Calu3 (cell line): ENCODE data around the gene PDC. TPM values are rescaled to one million over a fixed set of nuclear protein-coding genes. Genes with fewer than 3 reads are reported as not detected.
"Not testable (repeated sequence)": the region's sequence is repeated elsewhere in the genome, so short reads cannot be mapped to it uniquely, and the experiment has no call there.

Source experiments
- BruUV-seq: library from RNA; stranded (reverse); fragments of 400-500 nt; replicated peaks from 2 replicates; lab custom pipeline; 2021; lab: Mats Ljungman, UMichigan
- CTCF ChIA-PET: fragments of 300-600 bp; sonication (Branson Sonifier 250); formaldehyde crosslinking; loops from one replicate; lab custom pipeline; 2022; ENCODE audit warnings: antibody characterized with exemption; lab: Charles Lee
- DNase-seq: peaks from one replicate; pipeline ENCODE4 v3.0.0; 2022
- H3K27ac Mint-ChIP-seq: one replicate; pipeline ENCODE4 v1.8.0; 2022; ENCODE audit warnings: mixed read lengths; ENCODE audit not compliant: unreplicated experiment
- H3K27me3 Mint-ChIP-seq: one replicate; pipeline ENCODE4 v1.8.0; 2022; ENCODE audit warnings: mixed read lengths; ENCODE audit not compliant: unreplicated experiment
- H3K36me3 Mint-ChIP-seq: one replicate; pipeline ENCODE4 v1.8.0; 2022; ENCODE audit warnings: mild to moderate bottlenecking, moderate library complexity, mixed read lengths; ENCODE audit not compliant: insufficient read depth, unreplicated experiment
- H3K4me1 Mint-ChIP-seq: one replicate; pipeline ENCODE4 v1.8.0; 2022; ENCODE audit warnings: mild to moderate bottlenecking, low read depth, mixed read lengths; ENCODE audit not compliant: unreplicated experiment
- H3K4me3 Mint-ChIP-seq: one replicate; pipeline ENCODE4 v1.8.0; 2022; ENCODE audit warnings: mild to moderate bottlenecking, low read depth, moderate library complexity, mixed read lengths; ENCODE audit not compliant: unreplicated experiment
- H3K9me3 Mint-ChIP-seq: one replicate; pipeline ENCODE4 v1.8.0; 2022; ENCODE audit warnings: low read depth, mixed read lengths; ENCODE audit not compliant: unreplicated experiment
- CTCF ChIP-seq: fragments of 200-600 bp; IDR thresholded peaks from one replicate; pipeline ENCODE4 v1.8.0; 2022; ENCODE audit warnings: antibody characterized with exemption; ENCODE audit not compliant: unreplicated experiment
- intact Hi-C: fragments of 100-400 bp; cut with micrococcal nuclease; formaldehyde crosslinking; loops from one replicate; pipeline ENCODE4 v1.10.0; 2022; ENCODE audit not compliant: unreplicated experiment
- total RNA-seq: library from RNA; stranded (reverse); gene quantifications from 2 replicates; pipeline ENCODE4 v1.2.3, GENCODE V29; 2022

Gene PDC
- total RNA-seq, 1 experiment from 2014 or later: not detected

DNA sequence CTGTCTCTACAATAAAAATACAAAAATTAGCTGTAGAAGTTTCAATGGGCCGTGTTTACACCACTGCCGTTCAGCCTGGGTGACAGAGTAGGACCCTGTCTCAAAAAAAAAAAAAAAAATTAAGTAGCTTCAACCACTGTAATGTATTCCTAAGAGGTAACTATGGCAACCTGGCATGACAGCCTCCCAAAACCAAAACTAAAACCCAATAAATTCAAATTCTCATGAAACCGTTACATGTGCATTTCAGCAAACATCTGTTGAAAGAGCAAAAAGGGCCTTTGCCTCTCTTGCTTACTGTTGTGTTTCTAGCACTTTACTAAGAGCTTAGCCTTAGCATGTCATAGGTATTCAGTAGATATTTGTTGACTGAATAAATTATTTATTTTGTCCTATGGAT is 51.8 kb downstream of the PDC start:
- Mint-ChIP-seq H3K27ac (no peak overlapping the region), H3K9me3 (no peaks in the 10 kb centered on the region), H3K4me3 (no peak overlapping the region), H3K36me3 (peaks cover 10% of the 10 kb centered on the region), H3K27me3 (no peaks in the 10 kb centered on the region), H3K4me1 (no peaks in the 10 kb centered on the region)
- DNase-seq: no peak
- intact Hi-C loops: loop anchor here (10.0 kb wide), 1 partner anchor 396 kb away; no protein-coding TSS in a partner anchor
- CTCF ChIA-PET: interaction anchor here (0.7 kb wide), 3 partner anchors 244 to 630 kb away, joined by 4 read pairs; no protein-coding TSS in a partner anchor
- no peak for TF ChIP-seq CTCF
- no TSS peak for BruUV-seq

GRCh38 chr1:186404454-186405051 is 56.4 kb downstream of the PDC start:
- DNase-seq: peak; percentile 13
- Mint-ChIP-seq H3K27ac (no peak overlapping the region), H3K27me3 (no peaks in the 10 kb centered on the region), H3K36me3 (peaks cover 14% of the 10 kb centered on the region), H3K4me1 (no peaks in the 10 kb centered on the region), H3K9me3 (no peaks in the 10 kb centered on the region), H3K4me3 (no peak overlapping the region)
- peak; percentile 59 for TF ChIP-seq CTCF
- CTCF ChIA-PET: interaction anchor here (0.6 to 1.2 kb wide), 4 partner anchors 12 to 807 kb away, joined by 3 to 5 read pairs (median 5); partner anchors contain the start of genes ODR4 and TPR
- no TSS peak for BruUV-seq
- intact Hi-C loops: loop anchor here (5.0 to 10.0 kb wide), 4 partner anchors 203 to 573 kb away; partner anchors contain the start of gene PTGS2

DNA sequence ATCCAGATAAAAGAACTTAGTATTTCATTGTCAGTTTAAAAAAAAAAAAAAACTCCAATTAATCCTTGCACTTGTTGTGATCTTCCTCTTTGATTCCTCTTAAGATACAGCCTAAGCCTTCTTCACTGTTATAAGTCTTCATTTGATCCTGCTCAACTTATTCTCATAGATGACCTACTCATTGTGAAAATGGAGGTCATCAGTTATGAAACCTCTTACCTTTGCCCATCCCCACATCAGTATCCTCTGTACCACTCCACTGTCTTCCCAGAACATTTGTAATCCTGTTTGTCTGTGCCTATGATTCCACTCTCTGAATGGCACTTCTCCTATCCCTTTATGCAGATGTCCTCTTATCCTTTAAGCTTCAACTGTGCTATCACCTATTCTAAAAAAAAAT is 57.3 kb downstream of the PDC start:
- Mint-ChIP-seq H3K4me1 (no peaks in the 10 kb centered on the region), H3K36me3 (peaks cover 14% of the 10 kb centered on the region)
- no TSS peak for BruUV-seq

GRCh38 chr1:186401446-186401845 is 59.5 kb downstream of the PDC start:
- CTCF ChIA-PET, H3K27ac Mint-ChIP-seq, H3K9me3 Mint-ChIP-seq, H3K27me3 Mint-ChIP-seq, DNase-seq, H3K4me1 Mint-ChIP-seq, H3K4me3 Mint-ChIP-seq, BruUV-seq: not testable (repeated sequence)
- peaks cover 14% of the 10 kb centered on the region for H3K36me3 Mint-ChIP-seq
- intact Hi-C loops: loop anchor here (5.0 to 10.0 kb wide), 4 partner anchors 206 to 576 kb away; partner anchors contain the start of gene PTGS2

More for the DNA sequence above, 57.3 kb downstream of the PDC start:
- no peak overlapping the region for H3K4me3 Mint-ChIP-seq
- intact Hi-C loops: loop anchor here (5.0 to 10.0 kb wide), 4 partner anchors 204 to 574 kb away; partner anchors contain the start of gene PTGS2
- CTCF ChIA-PET: interaction anchor here (1.2 kb wide), 1 partner anchor 29 kb away, joined by 5 read pairs; the partner anchor contains the start of genes ODR4 and TPR
- H3K27ac Mint-ChIP-seq: no peak overlapping the region
- no peaks in the 10 kb centered on the region for H3K27me3 Mint-ChIP-seq
- no peaks in the 10 kb centered on the region for H3K9me3 Mint-ChIP-seq
- no peak for TF ChIP-seq CTCF
- no peak for DNase-seq

Other genes with a start within 250 kb of the PDC start
- 0.12 TPM in 1 of 2 replicates, not detected in the other for gene PRG4, start 164.8 kb downstream of the PDC start, total RNA-seq
- 149 and 157 TPM in 2 replicates for gene TPR, start 85.9 kb downstream of the PDC start, total RNA-seq
- gene ODR4, start 85.3 kb downstream of the PDC start, total RNA-seq: 29.6 and 30.4 TPM in 2 replicates
- 64.2 and 78.2 TPM in 2 replicates for gene PTGS2, start 219.3 kb upstream of the PDC start, total RNA-seq